Measurements from ENCODE around the gene TRDN.

TRDN gene

GRCh38 chr6:123210645-123211044 lies 426.1 kb downstream of the TRDN start:
- no peak overlapping the region for H3K4me3 ChIP-seq (ENCODE audit: low read depth, low read length)
- DNase-seq (ENCODE audit: low read depth): no peak
- TF ChIP-seq CTCF (IDR thresholded peaks at IDR 0.05; ENCODE audit: insufficient read depth, low read depth, low read length, missing control alignments): no peak

- no peak for DNase-seq (ENCODE audit: low read depth)
- H3K4me3 ChIP-seq (ENCODE audit: low read depth, low read length): no peak overlapping the region
- TF ChIP-seq CTCF (IDR thresholded peaks at IDR 0.05; ENCODE audit: insufficient read depth, low read depth, low read length, missing control alignments): no peak
These were observed 428.7 kb downstream of the TRDN start for GRCh38 chr6:123207967-123208510.

DNA sequence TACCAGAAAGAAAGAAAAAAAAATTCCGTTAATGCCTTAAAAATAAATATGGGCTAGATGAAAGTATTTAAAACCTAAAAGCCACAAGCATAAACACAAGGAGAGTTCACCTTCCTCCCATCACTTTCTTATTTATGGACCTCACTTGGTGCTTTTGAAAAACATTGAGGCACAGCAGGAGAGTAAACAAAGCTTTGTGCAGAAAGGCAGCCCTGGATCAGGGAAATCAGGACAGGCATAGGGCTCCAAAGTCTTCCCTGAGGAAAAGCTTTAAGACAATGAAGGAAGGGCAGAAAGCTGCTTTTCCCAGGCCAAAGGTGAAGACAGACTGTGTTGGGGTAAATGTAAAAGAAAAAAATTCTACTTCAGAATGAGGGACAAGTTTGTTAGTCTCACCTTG lies 432.8 kb downstream of the TRDN start:
- no peak for TF ChIP-seq CTCF (IDR thresholded peaks at IDR 0.05; ENCODE audit: insufficient read depth, low read depth, low read length, missing control alignments)
- no peak for DNase-seq (ENCODE audit: low read depth)
- H3K4me3 ChIP-seq (ENCODE audit: low read depth, low read length): no peak overlapping the region

GRCh38 chr6:123201869-123202372 lies 434.8 kb downstream of the TRDN start:
- no peak overlapping the region for H3K4me3 ChIP-seq (ENCODE audit: low read depth, low read length)
- no peak for DNase-seq (ENCODE audit: low read depth)
- TF ChIP-seq CTCF (IDR thresholded peaks at IDR 0.05; ENCODE audit: insufficient read depth, low read depth, low read length, missing control alignments): no peak

DNA sequence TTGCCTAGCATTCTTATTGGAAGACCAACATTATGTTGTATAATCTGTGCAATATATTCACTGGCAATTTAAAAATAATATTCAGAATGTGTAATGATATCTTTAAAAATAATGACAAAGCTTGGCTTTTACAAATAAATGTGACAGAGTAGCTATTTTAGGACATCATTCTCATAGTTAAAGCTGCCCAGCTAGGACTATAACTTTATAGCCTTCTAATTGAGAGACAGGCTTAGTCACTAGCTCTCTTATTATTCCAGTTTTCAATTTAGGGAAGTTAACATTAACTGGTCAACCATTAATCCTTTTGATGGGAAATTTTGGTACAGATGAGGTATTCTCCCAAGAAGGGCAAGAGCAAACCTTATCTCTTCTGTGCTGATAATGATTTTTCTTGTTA lies 443.5 kb downstream of the TRDN start:
- no peak overlapping the region for H3K4me3 ChIP-seq (ENCODE audit: low read depth, low read length)
- no peak for TF ChIP-seq CTCF (IDR thresholded peaks at IDR 0.05; ENCODE audit: insufficient read depth, low read depth, low read length, missing control alignments)
- DNase-seq (ENCODE audit: low read depth): no peak

DNA sequence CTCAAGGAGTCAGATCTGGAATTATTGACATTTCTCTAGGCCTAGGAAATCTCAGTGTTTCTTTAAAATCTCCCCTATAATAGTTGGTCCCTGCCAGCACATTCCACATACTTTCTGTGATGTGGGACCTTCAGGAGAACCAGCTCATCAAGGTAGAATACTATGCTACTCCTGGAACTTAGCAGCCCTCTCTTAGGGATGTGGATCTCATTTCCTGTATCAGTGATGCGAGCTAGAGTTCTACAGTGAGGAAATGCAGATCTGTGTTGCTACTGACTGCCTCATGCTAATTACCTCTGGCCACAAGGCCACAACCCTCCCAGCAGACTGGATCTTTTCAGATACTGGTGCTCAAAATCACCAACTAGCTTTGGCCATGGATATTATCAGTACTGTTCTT lies 446.9 kb downstream of the TRDN start:
- DNase-seq (ENCODE audit: low read depth): no peak
- no peak for TF ChIP-seq CTCF (IDR thresholded peaks at IDR 0.05; ENCODE audit: insufficient read depth, low read depth, low read length, missing control alignments)
- no peak overlapping the region for H3K4me3 ChIP-seq (ENCODE audit: low read depth, low read length)

DNA sequence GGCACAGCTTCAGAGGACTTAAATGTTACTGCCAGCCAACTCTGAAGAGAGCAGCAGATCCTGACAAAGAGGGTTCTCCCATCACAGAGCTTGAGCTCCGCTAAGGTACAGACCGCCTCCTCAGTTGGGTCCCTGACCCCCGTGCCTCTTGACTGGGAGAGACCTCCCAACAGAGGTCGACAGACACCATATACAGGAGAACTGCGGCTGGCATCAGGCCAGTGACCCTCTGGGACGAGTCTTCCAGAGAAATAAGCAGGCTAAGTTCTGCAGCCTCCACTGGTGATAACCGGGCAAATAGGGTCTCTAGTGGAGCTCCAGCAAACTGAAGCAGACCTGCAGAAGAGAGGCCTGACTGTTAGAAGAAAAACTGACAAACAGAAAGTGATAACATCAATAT lies 453.8 kb downstream of the TRDN start:
- H3K4me3 ChIP-seq (ENCODE audit: low read depth, low read length): no peak overlapping the region
- no peak for DNase-seq (ENCODE audit: low read depth)
- no peak for TF ChIP-seq CTCF (IDR thresholded peaks at IDR 0.05; ENCODE audit: insufficient read depth, low read depth, low read length, missing control alignments)
